ENCODE results near the gene SCPEP1. TPM values are rescaled to one million over a fixed set of nuclear protein-coding genes. Genes with fewer than 3 reads are reported as not detected.

Gene SCPEP1, protein sequence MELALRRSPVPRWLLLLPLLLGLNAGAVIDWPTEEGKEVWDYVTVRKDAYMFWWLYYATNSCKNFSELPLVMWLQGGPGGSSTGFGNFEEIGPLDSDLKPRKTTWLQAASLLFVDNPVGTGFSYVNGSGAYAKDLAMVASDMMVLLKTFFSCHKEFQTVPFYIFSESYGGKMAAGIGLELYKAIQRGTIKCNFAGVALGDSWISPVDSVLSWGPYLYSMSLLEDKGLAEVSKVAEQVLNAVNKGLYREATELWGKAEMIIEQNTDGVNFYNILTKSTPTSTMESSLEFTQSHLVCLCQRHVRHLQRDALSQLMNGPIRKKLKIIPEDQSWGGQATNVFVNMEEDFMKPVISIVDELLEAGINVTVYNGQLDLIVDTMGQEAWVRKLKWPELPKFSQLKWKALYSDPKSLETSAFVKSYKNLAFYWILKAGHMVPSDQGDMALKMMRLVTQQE
- total RNA-seq = 29.2 and 45.6 TPM in 2 replicates

DNA sequence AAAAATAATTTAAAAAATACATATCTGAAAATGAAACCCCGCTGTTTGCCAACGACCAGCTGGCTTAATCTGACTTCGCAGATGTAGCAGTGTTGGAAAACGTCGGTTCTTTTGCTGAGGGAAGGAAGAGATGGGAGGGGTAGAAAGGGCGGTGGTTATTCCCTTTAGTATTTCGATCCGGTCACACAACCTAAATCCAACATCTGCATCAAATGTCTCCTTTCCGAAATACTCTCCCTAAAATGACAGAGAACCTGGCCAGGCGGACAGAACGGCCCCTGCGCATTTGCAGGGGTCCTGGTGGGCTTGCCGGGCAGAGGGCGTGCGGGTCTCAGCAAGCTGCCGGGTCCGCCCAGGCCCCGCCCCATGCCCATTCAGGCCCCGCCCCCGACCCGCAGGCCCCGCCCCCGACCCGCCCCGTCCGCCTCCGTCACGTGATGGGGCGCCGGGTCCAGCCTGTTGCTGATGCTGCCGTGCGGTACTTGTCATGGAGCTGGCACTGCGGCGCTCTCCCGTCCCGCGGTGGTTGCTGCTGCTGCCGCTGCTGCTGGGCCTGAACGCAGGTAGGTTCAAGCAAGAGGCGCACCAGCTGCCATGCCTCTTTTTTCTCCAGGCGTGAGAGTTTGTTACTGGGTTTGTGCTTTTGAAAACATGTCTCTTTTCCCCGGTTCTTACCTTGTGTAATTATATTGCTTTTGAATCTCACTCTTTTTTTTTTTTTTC is at the start of gene SCPEP1:
Gene SCPEP1 (plus strand): TSS at position 459 of the 723 bp plus-strand sequence. CDS start 29 bp downstream, at position 488.

DNA sequence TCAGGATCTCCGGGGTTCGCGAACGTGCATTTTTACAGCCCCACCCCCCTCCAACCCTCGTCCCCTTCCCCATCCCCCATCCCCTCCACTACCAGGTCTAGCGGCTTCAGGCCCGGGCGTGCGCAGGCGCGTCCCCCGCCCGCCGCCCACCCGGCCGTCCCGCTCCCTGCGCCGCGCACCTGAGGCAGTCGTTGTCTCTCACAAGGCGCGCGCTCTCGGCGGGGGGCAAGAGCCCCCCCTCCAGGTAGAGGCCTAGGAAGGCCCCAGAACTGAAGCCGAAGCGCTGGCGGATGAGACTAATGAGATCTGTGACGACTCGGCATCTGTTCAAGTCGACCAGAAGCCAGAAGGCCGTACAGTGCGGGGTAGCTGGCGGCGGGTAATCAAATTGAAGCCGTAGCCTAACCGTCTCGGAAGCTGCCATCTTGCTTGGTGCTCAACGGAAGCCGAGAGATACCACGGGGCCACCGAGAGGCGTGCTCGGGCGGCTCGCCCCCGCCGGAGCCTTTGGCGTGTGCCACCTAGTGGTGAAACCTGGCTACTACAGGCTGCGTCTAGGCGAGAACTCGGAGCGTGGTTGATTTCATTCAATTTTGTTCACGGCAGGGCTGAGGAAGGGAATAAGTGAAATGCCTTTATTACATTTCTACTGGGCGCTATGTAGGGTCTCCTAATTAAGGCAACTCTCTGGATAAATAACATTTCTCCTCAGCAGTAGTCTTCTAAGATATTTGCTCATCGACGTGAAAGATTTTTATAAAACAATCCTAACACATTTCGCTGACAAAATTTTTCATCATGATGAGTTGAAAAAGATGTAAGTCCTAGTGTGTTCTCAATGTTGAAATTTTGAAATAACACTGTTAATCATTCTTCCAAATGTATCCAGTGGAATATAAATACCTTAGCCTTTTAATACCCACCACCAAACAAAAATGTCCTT is 17.1 kb upstream of the SCPEP1 start, which contains the start of gene COIL:
Gene COIL (minus strand): TSS at position 455 of the 943 bp plus-strand sequence. CDS start 31 bp downstream, at position 424.

Other genes starting within 250 kb of the SCPEP1 start
- gene C17orf67, start 144.2 kb upstream of the SCPEP1 start, total RNA-seq = 0.76 and 1.3 TPM in 2 replicates
- 7.1 and 11.4 TPM in 2 replicates for gene DGKE, start 144.0 kb upstream of the SCPEP1 start, total RNA-seq
- gene TRIM25, start 64.1 kb upstream of the SCPEP1 start, total RNA-seq = 14.0 and 49.5 TPM in 2 replicates
- 16.9 and 22.0 TPM in 2 replicates for gene COIL, start 17.1 kb upstream of the SCPEP1 start, total RNA-seq
- 19.8 and 20.2 TPM in 2 replicates for gene AKAP1, start 107.1 kb downstream of the SCPEP1 start, total RNA-seq

All from epithelial cell of umbilical artery (primary cell).